ENCODE data around the gene RAD9B. TPM values are rescaled to one million over a fixed set of nuclear protein-coding genes. Genes with fewer than 3 reads are reported as not detected.
A peak's percentile ranks its signal among the peaks of the same experiment; 100 is the strongest.

Gene RAD9B
- total RNA-seq, 1 donor from 2014 or later = 1.1 TPM

DNA sequence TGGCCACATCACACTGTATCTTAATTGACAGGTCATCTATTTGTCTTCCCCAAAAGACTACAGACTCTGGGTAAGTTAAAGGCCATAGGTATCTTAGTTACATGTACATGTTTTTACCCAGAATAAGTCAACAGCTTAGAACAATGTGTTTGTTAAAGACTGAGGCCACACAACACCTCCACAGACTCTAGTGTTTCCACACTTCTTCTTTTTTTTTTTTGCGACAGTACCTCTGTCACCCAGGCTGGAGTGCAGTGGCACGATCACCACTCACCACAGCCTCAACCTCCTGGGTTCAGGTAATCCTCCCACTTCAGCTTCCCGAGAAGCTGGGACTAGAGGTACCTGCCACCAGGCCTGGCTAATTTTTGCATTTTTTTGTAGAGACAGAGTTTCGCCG is 35.3 kb upstream of the RAD9B start:
- H3K27me3 ChIP-seq (ENCODE audit: low read depth) = no peaks in the 10 kb centered on the region
- H3K9me3 ChIP-seq = no peaks in the 10 kb centered on the region
- peaks cover 37% of the 10 kb centered on the region for H3K36me3 ChIP-seq
- intact Hi-C loops (cut with DNase I) = no loop called here
- peaks cover 24% of the 10 kb centered on the region for H3K4me1 ChIP-seq
- DNase-seq (no peak), ATAC-seq (no peak)
- TF ChIP-seq, protein P1, sequence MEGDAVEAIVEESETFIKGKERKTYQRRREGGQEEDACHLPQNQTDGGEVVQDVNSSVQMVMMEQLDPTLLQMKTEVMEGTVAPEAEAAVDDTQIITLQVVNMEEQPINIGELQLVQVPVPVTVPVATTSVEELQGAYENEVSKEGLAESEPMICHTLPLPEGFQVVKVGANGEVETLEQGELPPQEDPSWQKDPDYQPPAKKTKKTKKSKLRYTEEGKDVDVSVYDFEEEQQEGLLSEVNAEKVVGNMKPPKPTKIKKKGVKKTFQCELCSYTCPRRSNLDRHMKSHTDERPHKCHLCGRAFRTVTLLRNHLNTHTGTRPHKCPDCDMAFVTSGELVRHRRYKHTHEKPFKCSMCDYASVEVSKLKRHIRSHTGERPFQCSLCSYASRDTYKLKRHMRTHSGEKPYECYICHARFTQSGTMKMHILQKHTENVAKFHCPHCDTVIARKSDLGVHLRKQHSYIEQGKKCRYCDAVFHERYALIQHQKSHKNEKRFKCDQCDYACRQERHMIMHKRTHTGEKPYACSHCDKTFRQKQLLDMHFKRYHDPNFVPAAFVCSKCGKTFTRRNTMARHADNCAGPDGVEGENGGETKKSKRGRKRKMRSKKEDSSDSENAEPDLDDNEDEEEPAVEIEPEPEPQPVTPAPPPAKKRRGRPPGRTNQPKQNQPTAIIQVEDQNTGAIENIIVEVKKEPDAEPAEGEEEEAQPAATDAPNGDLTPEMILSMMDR (IDR thresholded peaks at IDR 0.05) = no peak
- H3K4me3 ChIP-seq = peak overlapping the region; percentile 95
- no peak overlapping the region for H3K27ac ChIP-seq

DNA sequence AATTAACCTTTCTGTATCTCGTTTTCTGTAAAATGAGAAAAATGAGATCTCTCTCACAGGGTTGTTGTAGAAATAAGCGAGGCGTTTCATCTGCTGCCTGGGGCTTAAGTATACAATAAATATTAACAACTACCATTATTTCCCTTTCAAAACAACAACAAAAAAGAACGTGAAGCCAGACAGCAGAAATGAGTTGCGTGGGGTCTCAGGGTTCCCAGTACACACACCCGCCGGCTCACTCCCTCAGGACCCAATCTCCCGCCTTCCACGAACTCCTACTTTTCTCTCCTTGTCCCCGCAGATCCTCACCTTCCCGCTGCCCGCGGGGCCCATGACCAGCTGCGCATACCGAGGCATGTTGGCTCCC is 34.3 kb upstream of the RAD9B start:
- no peak for ATAC-seq
- Histone ChIP-seq H3K4me1 (peaks cover 24% of the 10 kb centered on the region), H3K9me3 (no peaks in the 10 kb centered on the region), H3K27ac (peak overlapping the region; percentile 93), H3K36me3 (peaks cover 27% of the 10 kb centered on the region), H3K4me3 (peak overlapping the region; percentile 95), H3K27me3 (ENCODE audit: low read depth) (no peaks in the 10 kb centered on the region)
- DNase-seq = no peak
- TF ChIP-seq, protein P1 (IDR thresholded peaks at IDR 0.05) = no peak
- intact Hi-C loops (cut with DNase I) = no loop called here

DNA sequence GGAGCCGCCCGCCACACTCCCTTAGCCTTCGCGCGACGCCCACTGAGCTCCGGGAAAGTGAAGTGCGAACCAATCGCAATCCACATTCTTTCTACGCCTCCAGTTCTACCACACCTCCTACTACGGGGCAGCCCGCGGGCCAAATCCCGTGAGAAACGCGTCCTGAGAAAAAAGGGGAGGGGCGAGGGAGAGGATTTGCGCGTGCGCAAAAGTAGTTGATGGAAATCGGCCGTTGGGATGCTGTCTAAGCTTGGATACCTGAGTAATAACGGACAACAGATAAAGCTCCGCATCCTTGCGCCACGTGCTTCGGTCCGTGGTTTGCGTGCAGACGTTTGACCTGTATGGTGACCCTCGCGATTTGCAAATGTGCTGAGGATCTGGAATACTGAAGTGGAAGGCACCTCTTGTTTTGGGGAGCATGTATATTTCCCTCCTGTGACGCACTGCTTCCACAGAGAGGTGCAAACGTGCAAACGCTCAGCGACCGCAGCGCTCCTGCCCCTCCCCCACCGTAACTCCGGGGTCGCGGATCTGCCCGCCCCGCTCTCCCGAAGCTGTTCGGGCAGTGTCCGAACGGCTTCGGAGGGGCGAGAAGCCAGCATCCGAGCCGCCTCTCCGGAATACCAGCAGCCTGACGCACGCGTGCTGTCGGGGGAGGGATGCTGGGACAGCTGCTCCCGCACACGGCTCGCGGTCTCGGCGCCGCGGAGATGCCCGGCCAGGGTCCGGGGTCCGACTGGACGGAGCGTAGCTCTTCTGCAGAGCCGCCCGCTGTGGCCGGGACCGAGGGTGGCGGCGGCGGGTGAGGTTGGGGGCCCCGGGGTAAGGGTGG is 33.7 kb upstream of the RAD9B start, which contains the start of the genes FAM216A and GPN3:
Gene FAM216A (plus strand): TSS at position 632 of the 835 bp plus-strand sequence. CDS start 31 bp downstream, at position 663.
Gene GPN3 (minus strand): TSS at position 44 of the 835 bp plus-strand sequence. CDS start 54 bp downstream, outside the sequence.
- DNase-seq (peak; percentile 96), ATAC-seq (peak; percentile 97)
- TF ChIP-seq, protein P1 (IDR thresholded peaks at IDR 0.05) = no peak
- Histone ChIP-seq H3K4me3 (peak within 1 kb of the TSS; percentile 95), H3K36me3 (peaks cover 23% of the 10 kb centered on the region), H3K27ac (peak within 1 kb of the TSS; percentile 93), H3K27me3 (ENCODE audit: low read depth) (no peaks in the 10 kb centered on the region), H3K9me3 (no peaks in the 10 kb centered on the region), H3K4me1 (peaks cover 24% of the 10 kb centered on the region)
- intact Hi-C loops (cut with DNase I) = no loop called here

DNA sequence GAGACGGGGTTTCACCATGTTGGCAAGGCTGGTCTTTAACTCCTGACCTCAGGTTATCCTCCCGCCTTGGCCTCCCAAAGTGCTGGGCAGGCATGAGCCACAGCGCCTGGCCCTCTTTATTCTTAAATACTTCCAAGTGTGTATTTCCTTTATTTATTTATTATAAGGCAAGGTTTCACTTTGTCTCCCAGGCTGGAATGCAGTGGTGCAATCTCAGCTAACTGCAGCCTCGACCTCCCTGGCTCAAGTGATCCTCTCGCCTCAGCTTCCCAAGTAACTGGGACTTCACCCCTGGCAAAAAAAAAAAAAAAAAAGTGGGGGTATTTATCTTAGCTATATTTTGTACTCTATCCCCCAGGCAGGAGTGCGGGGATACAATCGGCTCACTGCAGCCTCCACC is 26.7 kb upstream of the RAD9B start:
- TF ChIP-seq, protein P1 (IDR thresholded peaks at IDR 0.05) = no peak
- Histone ChIP-seq H3K36me3 (peaks cover 2% of the 10 kb centered on the region), H3K4me1 (no peaks in the 10 kb centered on the region), H3K9me3 (no peaks in the 10 kb centered on the region), H3K4me3 (no peak overlapping the region), H3K27me3 (ENCODE audit: low read depth) (no peaks in the 10 kb centered on the region), H3K27ac (no peak overlapping the region)
- intact Hi-C loops (cut with DNase I) = no loop called here
- DNase-seq = no peak
- ATAC-seq = no peak

DNA sequence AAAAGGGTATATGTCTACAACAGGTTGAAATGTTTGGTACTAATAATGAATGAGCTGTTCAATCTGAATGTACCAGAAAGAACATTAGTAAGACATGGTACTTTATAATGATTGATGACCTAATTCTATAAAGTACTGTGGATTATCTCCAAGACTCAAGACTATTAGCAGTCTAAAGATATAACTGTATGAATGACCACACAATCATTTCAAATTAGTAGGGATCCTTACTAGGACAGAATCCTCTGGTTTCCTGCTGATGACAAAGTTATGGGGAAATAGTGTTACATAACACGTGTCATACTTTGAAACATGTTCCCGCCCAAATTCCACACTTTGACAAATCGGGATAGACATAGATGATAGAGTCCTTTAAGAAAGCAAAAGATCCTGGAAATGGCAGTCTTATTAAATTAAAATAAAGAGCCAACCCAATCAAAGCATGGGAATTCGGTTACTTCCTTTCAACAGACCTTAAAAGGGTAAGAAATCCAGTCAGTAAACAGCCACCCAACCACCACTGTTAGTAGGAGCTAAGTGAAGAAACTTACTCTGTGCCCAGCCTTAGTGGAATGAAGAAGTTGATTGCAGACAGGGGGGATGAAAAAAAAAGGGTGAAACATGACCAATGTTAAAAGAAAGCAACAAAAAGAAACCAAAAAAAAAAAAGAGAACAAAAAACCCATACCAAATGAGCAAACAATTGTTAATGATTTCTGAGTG is 3.0 kb upstream of the RAD9B start:
- ATAC-seq (no peak), DNase-seq (no peak)
- Histone ChIP-seq H3K36me3 (peaks cover 22% of the 10 kb centered on the region), H3K4me3 (no peak overlapping the region), H3K27me3 (ENCODE audit: low read depth) (no peaks in the 10 kb centered on the region), H3K4me1 (peaks cover 39% of the 10 kb centered on the region), H3K9me3 (no peaks in the 10 kb centered on the region), H3K27ac (no peak overlapping the region)
- TF ChIP-seq, protein P1 (IDR thresholded peaks at IDR 0.05) = no peak
- intact Hi-C loops (cut with DNase I) = no loop called here
